ENCODE measurements around the gene ADCK1. TPM values are rescaled to one million over a fixed set of nuclear protein-coding genes. Genes with fewer than 3 reads are reported as not detected.
"Not testable (repeated sequence)": the region's sequence is repeated elsewhere in the genome, so short reads cannot be mapped to it uniquely, and the experiment has no call there.

ADCK1 gene
- total RNA-seq, 1 donor from 2014 or later, result 4.5 TPM

DNA sequence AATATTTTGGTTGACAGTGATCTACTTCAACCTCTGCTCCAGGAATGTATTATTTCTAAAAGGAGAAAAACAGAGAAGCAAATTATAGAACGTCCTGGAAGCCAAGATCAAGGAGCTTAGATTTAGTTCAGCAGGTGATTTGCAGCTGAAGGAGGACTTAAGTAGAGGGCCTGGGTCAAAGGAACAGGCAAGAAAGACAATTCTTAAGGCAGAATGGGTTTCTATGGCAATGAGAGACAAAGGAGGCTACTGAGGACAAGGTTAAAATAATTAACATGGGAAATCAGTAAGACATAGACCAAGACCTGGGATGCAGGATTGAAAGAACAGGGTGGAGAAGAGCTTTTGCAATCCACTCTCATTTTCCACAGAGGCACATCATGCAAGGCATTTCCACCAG lies 36.6 kb upstream of the ADCK1 start:
- no peaks in the 10 kb centered on the region for H3K36me3 ChIP-seq (ENCODE audit: control insufficient read depth, insufficient read depth, low read length)
- FAIRE-seq, result no peak
- no peak overlapping the region for H3K4me3 ChIP-seq (ENCODE audit: low read depth, low read length)
- TF ChIP-seq, protein P1, sequence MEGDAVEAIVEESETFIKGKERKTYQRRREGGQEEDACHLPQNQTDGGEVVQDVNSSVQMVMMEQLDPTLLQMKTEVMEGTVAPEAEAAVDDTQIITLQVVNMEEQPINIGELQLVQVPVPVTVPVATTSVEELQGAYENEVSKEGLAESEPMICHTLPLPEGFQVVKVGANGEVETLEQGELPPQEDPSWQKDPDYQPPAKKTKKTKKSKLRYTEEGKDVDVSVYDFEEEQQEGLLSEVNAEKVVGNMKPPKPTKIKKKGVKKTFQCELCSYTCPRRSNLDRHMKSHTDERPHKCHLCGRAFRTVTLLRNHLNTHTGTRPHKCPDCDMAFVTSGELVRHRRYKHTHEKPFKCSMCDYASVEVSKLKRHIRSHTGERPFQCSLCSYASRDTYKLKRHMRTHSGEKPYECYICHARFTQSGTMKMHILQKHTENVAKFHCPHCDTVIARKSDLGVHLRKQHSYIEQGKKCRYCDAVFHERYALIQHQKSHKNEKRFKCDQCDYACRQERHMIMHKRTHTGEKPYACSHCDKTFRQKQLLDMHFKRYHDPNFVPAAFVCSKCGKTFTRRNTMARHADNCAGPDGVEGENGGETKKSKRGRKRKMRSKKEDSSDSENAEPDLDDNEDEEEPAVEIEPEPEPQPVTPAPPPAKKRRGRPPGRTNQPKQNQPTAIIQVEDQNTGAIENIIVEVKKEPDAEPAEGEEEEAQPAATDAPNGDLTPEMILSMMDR (IDR thresholded peaks at IDR 0.05; ENCODE audit: insufficient read depth, low read length, severe bottlenecking), result no peak
- no peak for DNase-seq (ENCODE audit: low read depth)
- no peaks in the 10 kb centered on the region for H3K27me3 ChIP-seq (ENCODE audit: control insufficient read depth, insufficient read depth, low read length)

DNA sequence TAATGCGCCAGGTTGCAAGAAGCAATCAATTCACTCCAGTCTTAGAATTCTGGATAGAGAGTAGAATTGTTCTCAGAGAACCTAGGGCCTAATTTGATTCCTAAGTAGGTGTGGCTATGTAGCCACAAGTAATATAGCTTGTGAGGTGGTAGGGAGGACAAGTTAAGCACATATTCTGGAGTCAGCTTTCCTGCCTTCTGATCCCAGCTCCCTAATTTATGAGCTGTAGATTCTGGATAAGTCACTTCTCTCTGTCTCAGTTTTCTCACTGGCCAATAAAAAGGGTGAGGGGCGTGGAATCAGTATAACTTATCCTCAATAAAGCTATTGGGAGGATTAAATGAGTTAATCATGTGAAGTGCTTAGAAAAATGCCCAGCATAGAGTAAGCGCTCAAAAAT lies 35.9 kb upstream of the ADCK1 start:
- Histone ChIP-seq H3K4me3 (ENCODE audit: low read depth, low read length) (no peak overlapping the region), H3K27me3 (ENCODE audit: control insufficient read depth, insufficient read depth, low read length) (no peaks in the 10 kb centered on the region), H3K36me3 (ENCODE audit: control insufficient read depth, insufficient read depth, low read length) (no peaks in the 10 kb centered on the region)
- DNase-seq (ENCODE audit: low read depth), result no peak
- TF ChIP-seq, protein P1 (IDR thresholded peaks at IDR 0.05; ENCODE audit: insufficient read depth, low read length, severe bottlenecking), result no peak
- no peak for FAIRE-seq

DNA sequence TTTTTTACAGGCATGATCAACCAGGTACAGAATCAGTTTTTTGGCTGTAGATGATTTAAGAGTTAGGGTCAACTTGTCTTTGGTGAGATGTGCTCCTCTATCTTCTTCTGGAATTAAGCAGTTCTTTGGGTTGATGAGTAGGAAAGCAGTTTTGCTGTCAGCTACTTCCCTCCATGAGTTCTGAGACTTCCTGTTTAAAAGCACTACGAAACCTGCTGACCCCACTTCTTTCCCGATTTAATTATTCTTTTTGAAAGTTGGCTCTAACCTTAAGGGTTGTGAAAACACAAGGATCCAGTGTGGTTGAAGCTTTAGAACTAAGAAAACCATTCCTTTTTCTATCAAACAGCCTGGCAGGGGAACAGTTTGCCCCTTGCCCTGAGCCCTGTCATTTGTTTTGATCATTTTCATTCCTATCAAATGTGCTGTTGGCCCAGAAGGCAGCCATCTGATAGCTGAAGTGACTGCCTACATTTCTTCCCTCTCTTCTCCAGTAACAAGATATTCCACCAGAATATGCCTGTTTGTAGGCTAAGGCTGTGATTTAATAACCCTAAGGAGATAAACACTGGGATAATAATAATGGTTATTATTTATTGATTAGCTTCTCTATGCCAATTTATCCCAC lies 31.4 kb upstream of the ADCK1 start:
- not testable (repeated sequence) for DNase-seq (ENCODE audit: low read depth); H3K27me3 ChIP-seq (ENCODE audit: control insufficient read depth, insufficient read depth, low read length); H3K4me3 ChIP-seq (ENCODE audit: low read depth, low read length); H3K36me3 ChIP-seq (ENCODE audit: control insufficient read depth, insufficient read depth, low read length)
- peak; percentile 28 for FAIRE-seq

GRCh38 chr14:77773966-77774365 lies 25.9 kb upstream of the ADCK1 start:
- not testable (repeated sequence) for H3K36me3 ChIP-seq (ENCODE audit: control insufficient read depth, insufficient read depth, low read length); H3K4me3 ChIP-seq (ENCODE audit: low read depth, low read length); DNase-seq (ENCODE audit: low read depth); H3K27me3 ChIP-seq (ENCODE audit: control insufficient read depth, insufficient read depth, low read length); FAIRE-seq

DNA sequence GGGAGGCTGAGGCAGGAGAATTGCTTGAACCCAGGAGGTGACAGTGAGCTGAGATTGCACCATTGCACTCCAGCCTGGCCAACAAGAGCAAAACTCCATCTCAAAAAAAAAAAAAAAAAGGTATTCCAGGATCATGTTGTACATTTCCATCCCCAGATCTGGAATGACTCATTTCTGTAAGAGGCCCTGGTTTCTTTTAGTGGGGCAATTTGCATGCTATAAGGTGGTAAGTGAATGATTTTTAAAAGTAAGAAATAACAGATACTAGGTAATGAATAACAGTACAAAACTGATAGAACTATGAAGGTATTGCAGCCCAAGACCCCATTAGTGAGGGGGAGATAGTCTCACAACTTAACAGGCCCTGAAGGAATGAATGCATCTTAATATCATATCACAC lies 17.7 kb upstream of the ADCK1 start:
- no peaks in the 10 kb centered on the region for H3K36me3 ChIP-seq (ENCODE audit: control insufficient read depth, insufficient read depth, low read length)
- FAIRE-seq (no peak), DNase-seq (ENCODE audit: low read depth) (no peak)
- TF ChIP-seq, protein P1 (IDR thresholded peaks at IDR 0.05; ENCODE audit: insufficient read depth, low read length, severe bottlenecking), result no peak
- H3K27me3 ChIP-seq (ENCODE audit: control insufficient read depth, insufficient read depth, low read length), result no peaks in the 10 kb centered on the region
- H3K4me3 ChIP-seq (ENCODE audit: low read depth, low read length), result no peak overlapping the region

DNA sequence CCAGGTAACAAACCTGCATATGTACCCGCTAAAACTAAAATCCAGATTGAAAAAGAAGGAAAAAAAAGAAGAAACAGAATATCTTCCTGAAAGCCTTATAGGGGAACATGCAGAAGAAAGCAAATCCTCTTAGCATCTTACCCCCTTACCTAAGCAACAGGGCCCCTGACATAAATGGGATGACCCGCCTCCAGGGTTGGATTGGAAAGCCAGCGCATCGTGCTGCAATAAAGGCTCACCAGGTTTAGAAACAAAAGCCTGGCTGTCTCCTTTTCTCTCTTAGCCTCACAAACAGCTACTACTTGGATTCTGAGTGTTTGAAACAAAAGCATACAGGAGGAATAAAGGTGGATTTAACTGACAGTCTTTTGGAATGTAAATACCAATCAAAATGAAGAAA lies 13.8 kb upstream of the ADCK1 start:
- FAIRE-seq, result no peak
- no peak overlapping the region for H3K4me3 ChIP-seq (ENCODE audit: low read depth, low read length)
- TF ChIP-seq, protein P1 (IDR thresholded peaks at IDR 0.05; ENCODE audit: insufficient read depth, low read length, severe bottlenecking), result no peak
- no peaks in the 10 kb centered on the region for H3K27me3 ChIP-seq (ENCODE audit: control insufficient read depth, insufficient read depth, low read length)
- DNase-seq (ENCODE audit: low read depth), result no peak
- H3K36me3 ChIP-seq (ENCODE audit: control insufficient read depth, insufficient read depth, low read length), result no peaks in the 10 kb centered on the region

DNA sequence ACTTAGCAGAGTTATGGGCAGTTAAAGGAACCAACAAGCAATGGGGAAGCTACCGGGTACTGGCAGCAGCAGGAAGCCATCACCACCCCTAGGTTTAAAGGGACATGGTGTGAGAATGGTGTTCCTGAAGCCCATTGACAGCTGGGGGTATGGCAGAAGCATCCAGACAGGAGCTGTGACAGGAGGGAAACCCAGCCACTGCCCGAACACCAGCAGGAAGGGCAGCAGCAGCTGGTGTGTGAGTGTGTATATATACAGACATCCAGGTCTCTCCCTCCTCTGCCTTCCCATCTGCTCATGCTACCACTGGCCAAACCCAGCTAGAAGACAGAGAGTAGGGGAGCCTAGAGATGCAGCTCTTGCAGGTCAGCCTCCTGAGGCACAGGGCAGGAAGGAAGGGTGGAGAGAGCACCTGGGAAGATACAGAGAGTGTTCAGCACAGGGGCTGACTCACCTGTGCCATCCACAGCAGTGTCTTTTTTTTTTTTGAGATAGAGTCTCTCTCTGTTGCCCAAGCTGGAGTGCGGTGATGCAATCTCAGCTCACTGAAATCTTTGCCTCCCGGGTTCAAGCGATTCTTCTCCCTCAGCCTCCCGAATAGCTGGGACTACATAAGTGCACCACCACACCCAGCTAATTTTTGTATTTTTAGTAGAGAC lies 9.2 kb upstream of the ADCK1 start:
- FAIRE-seq, result no peak
- DNase-seq (ENCODE audit: low read depth), result peak; percentile 58
- no peaks in the 10 kb centered on the region for H3K36me3 ChIP-seq (ENCODE audit: control insufficient read depth, insufficient read depth, low read length)
- no peak overlapping the region for H3K4me3 ChIP-seq (ENCODE audit: low read depth, low read length)
- no peaks in the 10 kb centered on the region for H3K27me3 ChIP-seq (ENCODE audit: control insufficient read depth, insufficient read depth, low read length)
- TF ChIP-seq, protein P1 (IDR thresholded peaks at IDR 0.05; ENCODE audit: insufficient read depth, low read length, severe bottlenecking), result no peak

Data from bronchial epithelial cell (primary cell).